Ovary (tissue), 3 donors: ENCODE data around the gene VPS11.

Source experiments
- POLR2A ChIP-seq: fragments of 450-650 bp; IDR thresholded peaks from one replicate; pipeline ENCODE4 v1.6.1; 2017; ENCODE audit warnings: antibody characterized with exemption, mild to moderate bottlenecking, moderate library complexity
- TF ChIP-seq, protein P1 (sequence below), 3 donors: fragments of 450-650 bp in 2 of 3; fragments of 200-600 bp in 1 of 3; IDR thresholded peaks; one replicate each; pipeline versions ENCODE4 v1.5.1 to v1.8.0; 2016 to 2022; ENCODE audit warnings: antibody characterized with exemption in 3 of 3, mild to moderate bottlenecking in 1 of 3
- donor health status: DM: no; HTN: no; CAD: no.

GRCh38 chr11:119101759-119102423 lies 34.3 kb downstream of the VPS11 start, which contains the start of gene DPAGT1:
- TF ChIP-seq, protein P1, sequence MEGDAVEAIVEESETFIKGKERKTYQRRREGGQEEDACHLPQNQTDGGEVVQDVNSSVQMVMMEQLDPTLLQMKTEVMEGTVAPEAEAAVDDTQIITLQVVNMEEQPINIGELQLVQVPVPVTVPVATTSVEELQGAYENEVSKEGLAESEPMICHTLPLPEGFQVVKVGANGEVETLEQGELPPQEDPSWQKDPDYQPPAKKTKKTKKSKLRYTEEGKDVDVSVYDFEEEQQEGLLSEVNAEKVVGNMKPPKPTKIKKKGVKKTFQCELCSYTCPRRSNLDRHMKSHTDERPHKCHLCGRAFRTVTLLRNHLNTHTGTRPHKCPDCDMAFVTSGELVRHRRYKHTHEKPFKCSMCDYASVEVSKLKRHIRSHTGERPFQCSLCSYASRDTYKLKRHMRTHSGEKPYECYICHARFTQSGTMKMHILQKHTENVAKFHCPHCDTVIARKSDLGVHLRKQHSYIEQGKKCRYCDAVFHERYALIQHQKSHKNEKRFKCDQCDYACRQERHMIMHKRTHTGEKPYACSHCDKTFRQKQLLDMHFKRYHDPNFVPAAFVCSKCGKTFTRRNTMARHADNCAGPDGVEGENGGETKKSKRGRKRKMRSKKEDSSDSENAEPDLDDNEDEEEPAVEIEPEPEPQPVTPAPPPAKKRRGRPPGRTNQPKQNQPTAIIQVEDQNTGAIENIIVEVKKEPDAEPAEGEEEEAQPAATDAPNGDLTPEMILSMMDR (IDR thresholded peaks at IDR 0.05), result no peak
- no peak for TF ChIP-seq POLR2A
